Hepatocyte (in vitro differentiated cells): ENCODE data around the gene PTPRM. TPM values are rescaled to one million over a fixed set of nuclear protein-coding genes. Genes with fewer than 3 reads are reported as not detected.

Source experiments
- DNase-seq: peaks from one replicate; pipeline ENCODE4 v3.0.0-alpha.2; 2016; ENCODE audit warnings: low spot score
- H2AFZ ChIP-seq: fragments of 200-600 bp; sonication (generic); 2 replicates; pipeline ENCODE4 v1.6.0; 2016; ENCODE audit warnings: antibody characterized with exemption, mild to moderate bottlenecking
- H3K27ac ChIP-seq: fragments of 200-600 bp; sonication (generic); 2 replicates; pipeline ENCODE4 v1.5.1; 2016; ENCODE audit warnings: mild to moderate bottlenecking
- H3K27me3 ChIP-seq: fragments of 200-600 bp; sonication (generic); 2 replicates; pipeline ENCODE4 v1.6.1; 2016
- H3K36me3 ChIP-seq: fragments of 200-600 bp; sonication (generic); replicated peaks from 2 replicates; pipeline ENCODE4 v1.5.1; 2016; ENCODE audit warnings: low read depth; ENCODE audit not compliant: insufficient read depth
- H3K4me1 ChIP-seq: fragments of 200-600 bp; sonication (generic); 2 replicates; pipeline ENCODE4 v1.5.1; 2016; ENCODE audit warnings: mild to moderate bottlenecking, moderate library complexity; ENCODE audit not compliant: insufficient read depth
- H3K4me2 ChIP-seq: fragments of 200-600 bp; sonication (generic); 2 replicates; pipeline ENCODE4 v1.6.0; 2016
- H3K4me3 ChIP-seq: fragments of 200-600 bp; sonication (generic); 2 replicates; pipeline ENCODE4 v1.5.1; 2016; ENCODE audit warnings: mild to moderate bottlenecking
- H3K79me2 ChIP-seq: fragments of 200-600 bp; sonication (generic); 2 replicates; pipeline ENCODE4 v1.6.0; 2017; ENCODE audit warnings: mild to moderate bottlenecking
- H3K9me2 ChIP-seq: fragments of 200-600 bp; sonication (generic); replicated peaks from 2 replicates; pipeline ENCODE4 v1.6.0; 2017; ENCODE audit warnings: mild to moderate bottlenecking; ENCODE audit not compliant: insufficient read depth
- H3K9me3 ChIP-seq: fragments of 200-600 bp; sonication (generic); 2 replicates; pipeline ENCODE4 v1.5.1; 2016; ENCODE audit warnings: low read depth, mild to moderate bottlenecking
- H4K20me1 ChIP-seq: fragments of 200-600 bp; sonication (generic); 2 replicates; pipeline ENCODE4 v1.6.0; 2016; ENCODE audit warnings: mild to moderate bottlenecking; ENCODE audit not compliant: insufficient read depth, poor library complexity, severe bottlenecking
- EZH2 ChIP-seq: fragments of 200-600 bp; sonication (generic); IDR thresholded peaks from 2 replicates; pipeline ENCODE4 v1.6.1; 2016; ENCODE audit warnings: antibody characterized with exemption, mild to moderate bottlenecking, borderline replicate concordance
- EZH2phosphoT487 ChIP-seq: fragments of 200-600 bp; sonication (generic); IDR thresholded peaks from one replicate; pipeline ENCODE4 v1.6.1; 2018; ENCODE audit warnings: antibody characterized with exemption, mild to moderate bottlenecking, low read depth, moderate library complexity; ENCODE audit not compliant: unreplicated experiment, severe bottlenecking
- WGBS: methylation state at CpG from one replicate; pipeline ENCODE4 v1.1.6; 2016; ENCODE audit warnings: low lambda C conversion rate; ENCODE audit errors: missing lambda C conversion rate; 5-methylcytosine and 5-hydroxymethylcytosine counted together
- polyA plus RNA-seq: library from polyadenylated mRNA; unstranded; fragments of >200 nt; fragmentation: Nextera tagmentation; extraction: Ambion mirVana; gene quantifications from 2 replicates; pipeline ENCODE4 v1.2.1, GENCODE V29; 2016
- total RNA-seq: library from RNA; depleted of rRNA; stranded (reverse); fragments of >200 nt; gene quantifications from 2 replicates; pipeline ENCODE4 v1.2.3, GENCODE V29; 2014
- TF ChIP-seq, protein P1 (sequence below): fragments of 200-600 bp; sonication (generic); IDR thresholded peaks from 2 replicates; pipeline ENCODE4 v1.5.1; 2016; ENCODE audit warnings: antibody characterized with exemption, mild to moderate bottlenecking; ENCODE audit not compliant: poor library complexity

Gene PTPRM
- total and polyA plus RNA-seq, 2 experiments from 2014 or later: 26.1 to 47.4 TPM

DNA sequence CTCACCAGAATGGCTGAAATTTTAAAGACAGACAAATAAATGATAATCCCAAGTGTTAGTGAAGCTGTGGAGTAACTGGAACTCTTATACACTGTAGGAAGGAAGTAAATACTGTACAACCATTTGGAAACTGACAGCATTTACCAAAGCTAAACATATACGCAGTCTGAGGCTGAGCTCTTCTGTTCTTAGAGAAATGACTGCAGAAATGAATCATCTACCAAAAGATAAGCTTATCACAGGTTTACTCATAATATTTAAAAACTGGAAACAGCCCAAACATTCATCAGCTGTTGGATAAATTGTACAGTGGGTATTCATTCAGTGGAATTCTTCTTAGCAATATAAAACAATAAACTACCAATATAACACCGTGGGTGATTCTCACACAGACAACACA is 824.0 kb downstream of the PTPRM start:
- Histone ChIP-seq H3K27me3 (no peaks in the 10 kb centered on the region), H3K4me2 (no peak overlapping the region), H3K27ac (no peak overlapping the region), H3K79me2 (no peaks in the 10 kb centered on the region), H3K9me2 (no peaks in the 10 kb centered on the region), H4K20me1 (no peaks in the 10 kb centered on the region), H2AFZ (no peak overlapping the region), H3K36me3 (no peaks in the 10 kb centered on the region), H3K4me3 (no peak overlapping the region), H3K4me1 (no peaks in the 10 kb centered on the region), H3K9me3 (no peaks in the 10 kb centered on the region)
- TF ChIP-seq EZH2phosphoT487 (no peak), EZH2 (no peak)
- TF ChIP-seq, protein P1, sequence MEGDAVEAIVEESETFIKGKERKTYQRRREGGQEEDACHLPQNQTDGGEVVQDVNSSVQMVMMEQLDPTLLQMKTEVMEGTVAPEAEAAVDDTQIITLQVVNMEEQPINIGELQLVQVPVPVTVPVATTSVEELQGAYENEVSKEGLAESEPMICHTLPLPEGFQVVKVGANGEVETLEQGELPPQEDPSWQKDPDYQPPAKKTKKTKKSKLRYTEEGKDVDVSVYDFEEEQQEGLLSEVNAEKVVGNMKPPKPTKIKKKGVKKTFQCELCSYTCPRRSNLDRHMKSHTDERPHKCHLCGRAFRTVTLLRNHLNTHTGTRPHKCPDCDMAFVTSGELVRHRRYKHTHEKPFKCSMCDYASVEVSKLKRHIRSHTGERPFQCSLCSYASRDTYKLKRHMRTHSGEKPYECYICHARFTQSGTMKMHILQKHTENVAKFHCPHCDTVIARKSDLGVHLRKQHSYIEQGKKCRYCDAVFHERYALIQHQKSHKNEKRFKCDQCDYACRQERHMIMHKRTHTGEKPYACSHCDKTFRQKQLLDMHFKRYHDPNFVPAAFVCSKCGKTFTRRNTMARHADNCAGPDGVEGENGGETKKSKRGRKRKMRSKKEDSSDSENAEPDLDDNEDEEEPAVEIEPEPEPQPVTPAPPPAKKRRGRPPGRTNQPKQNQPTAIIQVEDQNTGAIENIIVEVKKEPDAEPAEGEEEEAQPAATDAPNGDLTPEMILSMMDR: no peak
- 70% methylated on average over 2 of the region's 2 CpGs for WGBS
- DNase-seq: no peak

DNA sequence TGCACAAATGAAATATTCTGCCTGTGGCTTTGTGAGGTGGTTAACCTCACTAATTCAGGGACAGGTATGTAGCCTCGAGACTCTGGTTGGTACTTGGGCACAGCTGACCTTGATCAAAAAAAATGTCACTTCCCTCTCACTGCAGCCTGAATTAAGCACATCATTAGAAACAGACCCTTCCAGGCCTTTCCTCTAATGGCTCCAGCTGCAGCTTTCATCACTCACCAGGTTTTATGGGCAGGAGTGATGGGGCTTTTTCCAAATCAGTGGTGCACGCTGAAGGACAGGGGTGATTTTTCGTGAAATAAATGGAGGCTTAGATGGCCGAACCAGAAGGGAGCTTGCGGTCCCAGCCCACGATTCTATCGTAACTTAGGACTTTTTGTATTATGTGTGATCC is 829.1 kb downstream of the PTPRM start:
- Histone ChIP-seq H3K4me1 (no peaks in the 10 kb centered on the region), H3K36me3 (no peaks in the 10 kb centered on the region), H3K9me2 (no peaks in the 10 kb centered on the region), H2AFZ (no peak overlapping the region), H3K27ac (no peak overlapping the region), H3K4me3 (no peak overlapping the region), H3K4me2 (no peak overlapping the region), H4K20me1 (no peaks in the 10 kb centered on the region), H3K27me3 (no peaks in the 10 kb centered on the region), H3K79me2 (no peaks in the 10 kb centered on the region), H3K9me3 (no peaks in the 10 kb centered on the region)
- 88% methylated on average over 7 of the region's 7 CpGs for WGBS
- TF ChIP-seq EZH2 (no peak), EZH2phosphoT487 (no peak)
- TF ChIP-seq, protein P1: no peak
- no peak for DNase-seq

DNA sequence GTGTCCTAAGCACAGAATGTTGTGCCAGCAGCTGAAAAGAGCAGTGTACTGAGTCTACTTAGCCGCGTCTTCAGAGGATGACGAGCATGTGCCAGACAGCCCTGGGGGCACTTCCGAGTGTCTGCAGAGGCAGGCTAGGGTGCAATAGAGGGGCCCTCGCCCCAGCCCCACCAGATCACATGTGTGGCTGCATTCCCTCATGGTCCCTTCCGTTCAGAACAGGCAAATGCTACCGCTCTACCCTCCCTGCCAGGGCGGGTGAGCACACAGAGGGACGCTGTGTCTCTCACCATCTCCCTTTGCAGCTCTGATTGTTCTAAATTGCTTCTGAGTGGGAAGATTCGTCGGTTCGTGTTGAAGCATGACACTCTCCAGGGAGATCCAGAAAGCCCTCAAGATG is 829.9 kb downstream of the PTPRM start:
- DNase-seq: no peak
- no peak overlapping the region for H3K4me2 ChIP-seq
- H3K79me2 ChIP-seq: no peaks in the 10 kb centered on the region
- no peaks in the 10 kb centered on the region for H3K27me3 ChIP-seq
- H3K27ac ChIP-seq: no peak overlapping the region
- H3K36me3 ChIP-seq: no peaks in the 10 kb centered on the region
- no peaks in the 10 kb centered on the region for H4K20me1 ChIP-seq
- H3K4me1 ChIP-seq: no peaks in the 10 kb centered on the region
- no peak overlapping the region for H3K4me3 ChIP-seq
- H3K9me3 ChIP-seq: no peaks in the 10 kb centered on the region
- 78% methylated on average over 12 of the region's 12 CpGs for WGBS
- no peak overlapping the region for H2AFZ ChIP-seq
- TF ChIP-seq EZH2 (no peak), EZH2phosphoT487 (no peak)
- TF ChIP-seq, protein P1: no peak
- no peaks in the 10 kb centered on the region for H3K9me2 ChIP-seq

DNA sequence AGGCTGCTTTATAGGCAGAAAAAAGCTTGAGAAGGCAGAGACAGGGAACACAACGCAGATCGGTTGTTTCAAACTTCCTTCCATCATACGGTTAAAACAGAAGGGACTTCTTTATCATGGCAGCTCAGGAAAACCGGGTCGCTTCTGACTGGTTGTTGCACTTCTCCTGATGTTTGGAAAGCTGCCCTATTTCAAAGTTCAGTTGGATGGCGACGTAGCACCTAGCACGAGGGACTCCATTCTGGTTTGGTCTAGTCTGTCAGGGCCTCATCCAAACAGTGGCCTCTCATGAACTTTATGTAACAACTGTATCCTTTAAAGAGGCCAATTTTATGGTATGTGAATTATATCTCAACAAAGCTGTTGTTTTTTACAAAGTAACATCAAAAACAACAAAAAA is 832.0 kb downstream of the PTPRM start:
- no peak overlapping the region for H2AFZ ChIP-seq
- no peaks in the 10 kb centered on the region for H3K9me2 ChIP-seq
- H3K27me3 ChIP-seq: no peaks in the 10 kb centered on the region
- no peaks in the 10 kb centered on the region for H3K9me3 ChIP-seq
- WGBS: 82% methylated on average over 8 of the region's 8 CpGs
- H3K36me3 ChIP-seq: no peaks in the 10 kb centered on the region
- H3K27ac ChIP-seq: no peak overlapping the region
- no peaks in the 10 kb centered on the region for H3K4me1 ChIP-seq
- H3K4me2 ChIP-seq: no peak overlapping the region
- H4K20me1 ChIP-seq: no peaks in the 10 kb centered on the region
- DNase-seq: no peak
- H3K4me3 ChIP-seq: no peak overlapping the region
- no peaks in the 10 kb centered on the region for H3K79me2 ChIP-seq
- TF ChIP-seq, protein P1: no peak
- TF ChIP-seq EZH2phosphoT487: no peak
- no peak for TF ChIP-seq EZH2
